DMS53 treated with DMSO at 0.1 percent for 48 hours (cell line): Measurements from ENCODE around the gene CST3.
A peak's percentile ranks its signal among the peaks of the same experiment; 100 is the strongest.
"Not testable (repeated sequence)": the region's sequence is repeated elsewhere in the genome, so short reads cannot be mapped to it uniquely, and the experiment has no call there.

Source experiments
- DNase-seq: peaks from one replicate; lab custom pipeline; 2025; ENCODE audit not compliant: unreplicated experiment; lab: John Stamatoyannopoulos, UW

Gene CST3

DNA sequence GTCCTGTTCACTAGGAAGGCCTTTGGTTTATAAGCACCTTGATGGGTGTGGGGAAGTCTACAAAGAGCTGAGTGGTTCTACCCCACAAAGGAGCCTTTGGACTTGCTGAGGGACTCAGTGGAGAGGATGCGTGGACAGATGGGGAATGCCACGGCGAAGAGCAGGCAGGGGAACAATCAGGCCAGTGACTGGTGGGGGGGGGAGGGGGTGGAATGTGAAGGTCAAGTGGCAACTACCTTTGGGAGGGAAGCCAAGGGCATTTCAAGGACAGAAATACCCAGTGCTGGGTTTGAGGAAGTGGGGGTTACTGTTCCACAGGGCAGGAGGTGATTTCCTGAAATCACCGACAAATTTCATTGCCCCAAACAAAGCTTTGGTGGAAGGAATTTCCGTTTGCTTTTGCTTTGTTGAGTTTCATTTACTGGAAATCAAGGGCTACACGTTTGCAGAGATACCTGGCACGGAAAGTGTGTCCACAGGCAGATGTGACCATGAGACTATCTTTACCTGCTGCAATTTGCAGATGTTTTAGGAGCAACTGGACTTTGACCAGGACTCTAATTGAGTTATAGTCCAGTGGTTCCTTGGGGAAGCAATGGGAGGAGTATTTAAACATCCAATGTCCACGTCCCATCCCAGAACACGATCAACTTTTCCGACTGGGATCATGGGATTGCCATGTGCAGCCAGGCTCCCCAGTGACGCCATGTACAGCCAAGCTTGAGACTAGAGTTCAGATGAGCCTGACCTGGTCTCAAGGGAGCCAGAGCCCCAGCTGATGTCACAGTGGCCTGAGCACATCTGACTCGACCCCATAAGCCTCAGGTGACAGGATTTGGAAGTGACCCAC lies 8.0 kb downstream of the CST3 start:
- no peak for DNase-seq

- no peak for DNase-seq
Observed at GRCh38 chr20:23629017-23629541, 8.7 kb downstream of the CST3 start.

DNA sequence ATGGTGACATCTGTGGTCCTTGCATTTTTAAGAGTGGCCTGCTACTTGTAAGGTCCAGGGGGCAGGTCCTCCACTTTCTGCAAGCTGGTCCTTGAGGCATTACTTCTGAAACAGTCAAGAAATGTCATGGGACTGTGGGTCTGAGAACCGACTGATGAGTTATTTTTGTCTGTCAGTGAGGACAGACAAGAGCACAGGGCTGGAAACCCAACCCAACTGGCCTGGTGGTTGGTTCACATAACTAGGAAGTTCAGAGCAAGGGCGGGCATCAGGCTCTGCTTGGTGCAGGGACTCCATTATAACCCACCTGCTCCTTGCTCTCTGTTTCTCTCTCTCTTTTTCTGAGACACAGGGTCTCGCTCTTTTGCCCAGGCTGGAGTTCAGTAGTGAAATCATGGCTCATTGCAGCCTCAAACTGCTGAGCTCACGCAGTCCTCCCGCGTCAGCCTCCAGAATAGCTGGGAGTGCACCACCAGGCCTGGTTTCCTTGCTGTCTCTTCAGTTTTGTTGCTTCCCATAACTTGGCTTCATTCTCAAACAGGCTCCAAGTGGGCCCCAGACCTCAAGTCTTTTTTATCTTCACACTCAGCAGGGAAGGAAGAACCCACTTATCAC lies 9.2 kb downstream of the CST3 start:
- DNase-seq, result no peak

DNA sequence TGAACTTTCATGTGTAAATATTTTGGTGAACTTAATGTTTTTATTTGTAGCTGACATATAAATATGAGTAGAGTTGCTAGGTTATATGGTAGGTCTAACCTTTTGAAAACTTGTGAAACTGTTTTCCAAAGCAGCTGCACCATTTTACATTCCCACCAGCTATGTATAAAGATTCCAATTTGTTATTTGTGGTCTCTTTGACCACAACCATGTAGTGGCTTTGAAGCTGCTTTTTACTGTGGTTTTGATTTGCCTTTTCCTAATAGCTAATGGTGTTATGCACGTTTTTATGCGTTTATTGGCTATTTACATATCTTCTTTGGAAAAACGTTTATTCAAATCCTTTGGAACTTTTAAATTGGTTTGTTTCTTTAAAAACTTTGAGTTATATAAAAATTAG lies 10.3 kb downstream of the CST3 start:
- no peak for DNase-seq

- DNase-seq, result no peak
Observed at GRCh38 chr20:23626040-23626620, 11.6 kb downstream of the CST3 start.

GRCh38 chr20:23625236-23625964 lies 12.4 kb downstream of the CST3 start:
- no peak for DNase-seq

- DNase-seq, result no peak
Observed at GRCh38 chr20:23624324-23624691, 13.4 kb downstream of the CST3 start.

- DNase-seq, result no peak
Observed at GRCh38 chr20:23623666-23624323, 14.0 kb downstream of the CST3 start.

DNA sequence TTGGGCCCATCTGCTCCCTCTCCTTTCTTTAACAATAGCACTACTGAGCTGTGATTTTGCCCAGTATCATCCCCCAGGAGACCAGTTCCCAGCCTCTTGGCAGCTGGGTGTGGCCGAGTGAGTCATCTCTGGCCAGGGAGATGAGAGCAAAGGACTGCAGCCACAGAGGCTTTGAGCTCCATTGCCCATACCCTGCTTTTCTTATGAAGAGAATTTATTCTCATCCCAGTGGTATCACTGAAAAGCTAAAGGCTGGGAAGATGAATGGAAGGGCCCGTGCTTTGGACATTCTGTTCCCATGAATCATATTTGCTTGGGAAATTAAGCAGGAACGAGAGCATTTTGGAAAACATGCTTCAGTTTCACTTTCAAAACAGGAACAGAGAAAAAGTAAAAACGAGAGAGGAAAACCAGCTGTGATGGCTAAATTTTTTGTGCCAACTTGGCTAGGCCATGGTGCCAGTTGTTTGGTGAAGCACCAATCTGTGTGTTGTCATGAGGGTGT lies 14.9 kb downstream of the CST3 start:
- peak; percentile 15 for DNase-seq

GRCh38 chr20:23622401-23622800 lies 15.4 kb downstream of the CST3 start:
- not testable (repeated sequence) for DNase-seq

DNA sequence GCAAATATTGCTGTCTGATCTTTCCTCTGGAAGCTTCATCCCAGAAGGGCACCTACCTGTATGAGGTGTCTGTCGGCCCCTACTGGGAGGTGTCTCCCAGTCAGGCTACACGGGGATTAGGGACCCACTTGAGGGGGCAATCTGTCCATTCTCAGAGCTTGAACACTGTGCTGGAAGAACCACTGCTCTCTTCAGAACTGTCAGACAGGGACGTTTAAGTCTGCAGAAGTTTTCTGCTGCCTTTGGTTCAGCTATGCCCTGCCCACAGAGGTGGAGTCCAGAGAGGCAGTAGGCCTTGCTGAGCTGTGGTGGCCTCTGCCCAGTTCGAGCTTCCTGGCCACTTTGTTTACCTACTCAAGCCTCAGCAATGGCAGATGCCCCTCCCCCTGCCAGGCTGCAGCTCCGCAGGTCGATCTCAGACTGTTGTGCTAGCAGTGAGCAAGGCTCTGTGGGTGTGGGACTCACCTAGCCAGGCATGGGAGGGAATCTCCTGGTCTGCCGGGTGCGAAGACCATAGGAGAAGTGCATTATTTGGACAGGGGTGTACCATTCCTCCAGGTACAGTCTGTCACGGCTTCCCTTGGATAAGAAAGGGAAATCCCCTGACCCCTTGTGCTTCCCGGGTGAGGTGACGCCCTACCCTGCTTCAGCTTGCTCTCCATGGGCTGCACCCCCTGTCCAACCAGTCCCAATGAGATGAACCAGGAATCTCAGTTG lies 16.9 kb downstream of the CST3 start:
- DNase-seq, result not testable (repeated sequence)

GRCh38 chr20:23614163-23614562 lies 23.6 kb downstream of the CST3 start:
- no peak for DNase-seq

DNA sequence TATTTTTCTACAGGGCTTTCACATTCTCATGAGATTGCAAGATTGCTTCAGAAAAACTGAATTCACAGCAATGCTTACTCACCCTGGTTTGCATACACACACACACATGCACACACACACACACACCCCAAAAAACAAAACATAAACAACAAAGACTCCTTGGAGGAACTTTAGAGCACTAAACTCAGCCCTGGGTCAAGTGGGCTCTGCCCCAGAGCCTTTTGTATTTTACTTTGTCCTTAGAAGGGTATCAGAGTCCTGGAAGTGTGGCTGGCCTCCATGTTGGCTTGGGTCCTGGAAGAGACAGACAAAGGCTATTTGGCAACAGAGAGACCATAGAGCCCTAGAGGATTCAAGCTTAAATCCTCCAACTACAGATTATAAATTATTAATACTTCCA lies 24.1 kb downstream of the CST3 start:
- DNase-seq, result no peak

GRCh38 chr20:23612396-23612795 lies 25.4 kb downstream of the CST3 start:
- DNase-seq, result no peak

GRCh38 chr20:23609486-23610109 lies 28.2 kb downstream of the CST3 start:
- DNase-seq, result no peak

DNA sequence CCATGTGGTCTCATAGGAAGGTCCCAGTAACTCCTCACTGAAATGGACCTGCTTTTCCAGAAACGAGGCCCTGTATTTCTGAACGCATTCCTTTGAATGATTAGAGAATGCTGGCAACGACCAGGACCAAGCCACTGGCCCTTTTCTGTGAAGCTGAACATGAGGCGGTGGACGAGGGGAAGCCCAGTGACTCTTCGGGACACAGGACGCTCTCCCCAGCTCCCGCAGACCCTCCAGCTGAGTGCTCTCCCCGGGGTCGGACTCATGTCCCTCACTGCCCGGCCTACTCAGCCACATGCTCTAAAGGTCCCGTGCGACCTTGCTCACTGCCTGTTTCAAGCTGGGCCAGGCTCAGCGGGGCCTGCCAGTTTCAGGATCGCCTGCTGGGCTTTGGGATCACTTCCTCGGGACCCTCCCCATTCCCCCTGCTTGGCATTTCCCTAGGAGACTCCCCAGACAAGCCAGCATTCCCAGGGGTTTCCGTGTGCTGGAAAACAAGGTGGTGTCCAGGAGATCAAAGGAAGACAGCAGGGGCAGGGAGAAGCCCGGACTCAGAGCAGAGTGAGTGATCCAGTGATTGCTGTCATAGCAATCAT lies 29.4 kb downstream of the CST3 start:
- DNase-seq, result no peak

DNA sequence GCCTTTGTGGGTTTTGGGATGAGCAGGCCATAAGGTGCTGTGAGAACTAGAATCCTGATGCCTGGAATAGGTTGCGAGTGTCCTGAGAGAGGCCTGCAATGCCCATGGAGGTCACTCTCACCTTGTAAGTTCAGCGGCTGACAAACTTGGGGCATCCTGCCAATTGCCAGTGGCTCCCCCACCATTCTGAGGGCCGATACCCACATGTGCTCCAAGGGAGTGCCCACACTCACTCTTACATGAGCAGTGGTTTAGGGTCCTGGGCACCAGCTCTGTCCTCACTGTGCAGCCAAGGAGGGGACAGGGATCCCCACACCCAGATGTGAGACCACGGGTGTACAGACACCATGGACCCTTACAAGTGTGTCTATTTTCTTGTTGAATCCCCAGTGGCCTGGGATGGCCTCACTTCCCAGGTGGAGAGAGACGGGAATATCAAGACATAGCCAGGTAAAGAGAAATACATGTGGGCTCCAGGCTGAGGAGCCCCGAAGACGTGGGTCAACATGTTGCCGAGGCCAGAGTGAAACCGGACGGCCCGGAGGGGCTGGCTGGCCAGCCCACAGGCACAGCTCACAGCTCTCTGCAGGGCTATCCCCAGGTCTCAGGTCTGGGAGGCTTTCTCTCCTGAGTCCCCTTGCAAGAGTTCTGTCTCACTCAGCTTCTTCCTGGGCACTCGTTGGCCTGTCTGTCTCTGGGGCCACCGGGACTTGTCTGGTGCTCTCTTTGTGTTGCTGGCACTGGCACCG lies 30.1 kb downstream of the CST3 start:
- no peak for DNase-seq

- peak; percentile 71 for DNase-seq
Observed at GRCh38 chr20:23606652-23607049, 31.1 kb downstream of the CST3 start.
